ENCODE measurements around the gene MYPOP.

Gene MYPOP

GRCh38 chr19:45917421-45918091, 15.1 kb upstream of the MYPOP start:
- Histone ChIP-seq H3K4me1 (ENCODE audit: control insufficient read depth, low read length) (peaks cover 15% of the 10 kb centered on the region), H3K36me3 (ENCODE audit: control insufficient read depth, low read length) (no peaks in the 10 kb centered on the region), H3K4me3 (ENCODE audit: low read length) (no peak overlapping the region), H3K4me2 (ENCODE audit: low read length) (no peak overlapping the region), H3K27me3 (ENCODE audit: control insufficient read depth, low read length) (peaks cover 28% of the 10 kb centered on the region), H3K9me3 (ENCODE audit: control insufficient read depth, insufficient read depth, low read length) (no peaks in the 10 kb centered on the region), H4K20me1 (ENCODE audit: control insufficient read depth, insufficient read depth, low read depth, low read length) (no peaks in the 10 kb centered on the region), H3K27ac (ENCODE audit: low read depth, low read length) (no peak overlapping the region), H3K79me2 (ENCODE audit: control insufficient read depth, low read length) (no peaks in the 10 kb centered on the region), H3F3A (ENCODE audit: control insufficient read depth, insufficient read depth) (no peaks in the 10 kb centered on the region), H3K9me2 (replicated peaks; ENCODE audit: control insufficient read depth, low read length) (no peaks in the 10 kb centered on the region)
- no peak for TF ChIP-seq EZH2phosphoT487 (IDR thresholded peaks at IDR 0.05; ENCODE audit: borderline replicate concordance, low read length)
- no peak for TF ChIP-seq CTCF (IDR thresholded peaks at IDR 0.05; ENCODE audit: low read depth, low read length, poor library complexity, severe bottlenecking)

GRCh38 chr19:45913874-45914830, 11.7 kb upstream of the MYPOP start, which contains the start of gene NANOS2:
NANOS2 (minus strand) TSS chr19:45914778; CDS start chr19:45914693, 85 bp downstream.
- peak; percentile 50 for TF ChIP-seq CTCF (IDR thresholded peaks at IDR 0.05; ENCODE audit: low read depth, low read length, poor library complexity, severe bottlenecking)
- no peak for TF ChIP-seq EZH2phosphoT487 (IDR thresholded peaks at IDR 0.05; ENCODE audit: borderline replicate concordance, low read length)
- peaks cover 15% of the 10 kb centered on the region for H3K27me3 ChIP-seq (ENCODE audit: control insufficient read depth, low read length)

GRCh38 chr19:45911291-45911690, 8.9 kb upstream of the MYPOP start:
- H3K36me3 ChIP-seq (ENCODE audit: control insufficient read depth, low read length) = no peaks in the 10 kb centered on the region
- TF ChIP-seq CTCF (IDR thresholded peaks at IDR 0.05; ENCODE audit: low read depth, low read length, poor library complexity, severe bottlenecking) (no peak), EZH2phosphoT487 (IDR thresholded peaks at IDR 0.05; ENCODE audit: borderline replicate concordance, low read length) (no peak)
- peaks cover 18% of the 10 kb centered on the region for H3K4me1 ChIP-seq (ENCODE audit: control insufficient read depth, low read length)
- H3K4me3 ChIP-seq (ENCODE audit: low read length) = no peak overlapping the region
- H3K9me2 ChIP-seq (replicated peaks; ENCODE audit: control insufficient read depth, low read length) = no peaks in the 10 kb centered on the region
- no peaks in the 10 kb centered on the region for H3K79me2 ChIP-seq (ENCODE audit: control insufficient read depth, low read length)
- no peaks in the 10 kb centered on the region for H3K9me3 ChIP-seq (ENCODE audit: control insufficient read depth, insufficient read depth, low read length)
- H3F3A ChIP-seq (ENCODE audit: control insufficient read depth, insufficient read depth) = no peaks in the 10 kb centered on the region
- H3K27me3 ChIP-seq (ENCODE audit: control insufficient read depth, low read length) = 0 out of 2 replicates have a peak, but pooled peaks cover under 1% of the 10 kb centered on the region
- no peaks in the 10 kb centered on the region for H4K20me1 ChIP-seq (ENCODE audit: control insufficient read depth, insufficient read depth, low read depth, low read length)
- H3K27ac ChIP-seq (ENCODE audit: low read depth, low read length) = no peak overlapping the region
- H3K4me2 ChIP-seq (ENCODE audit: low read length) = no peak overlapping the region

More at GRCh38 chr19:45913874-45914830, 11.7 kb upstream of the MYPOP start, which contains the start of gene NANOS2:
- no peaks in the 10 kb centered on the region for H3K79me2 ChIP-seq (ENCODE audit: control insufficient read depth, low read length)
- H3K36me3 ChIP-seq (ENCODE audit: control insufficient read depth, low read length) = no peaks in the 10 kb centered on the region
- no peaks in the 10 kb centered on the region for H3F3A ChIP-seq (ENCODE audit: control insufficient read depth, insufficient read depth)
- H4K20me1 ChIP-seq (ENCODE audit: control insufficient read depth, insufficient read depth, low read depth, low read length) = no peaks in the 10 kb centered on the region
- no peaks in the 10 kb centered on the region for H3K9me3 ChIP-seq (ENCODE audit: control insufficient read depth, insufficient read depth, low read length)
- H3K4me3 ChIP-seq (ENCODE audit: low read length) = no peak within 1 kb of the TSS
- no peaks in the 10 kb centered on the region for H3K9me2 ChIP-seq (replicated peaks; ENCODE audit: control insufficient read depth, low read length)
- peaks cover 18% of the 10 kb centered on the region for H3K4me1 ChIP-seq (ENCODE audit: control insufficient read depth, low read length)
- no peak within 1 kb of the TSS for H3K27ac ChIP-seq (ENCODE audit: low read depth, low read length)
- H3K4me2 ChIP-seq (ENCODE audit: low read length) = peak within 1 kb of the TSS; percentile 65; the same call in 1 of the 2 replicates

Measured in DOHH2 (cell line).